ENCODE data around the gene BRWD1.
"Not testable (repeated sequence)": the region's sequence is repeated elsewhere in the genome, so short reads cannot be mapped to it uniquely, and the experiment has no call there.

BRWD1 gene

GRCh38 chr21:39168800-39169199 is 144.6 kb downstream of the BRWD1 start:
- no peak for DNase-seq

GRCh38 chr21:39164523-39164922 is 148.9 kb downstream of the BRWD1 start:
- DNase-seq = no peak

- no peak for DNase-seq
Observed at GRCh38 chr21:39161064-39161463, 152.4 kb downstream of the BRWD1 start.

- DNase-seq = no peak
Observed at GRCh38 chr21:39159342-39160063, 153.9 kb downstream of the BRWD1 start.

- not testable (repeated sequence) for DNase-seq
Observed at GRCh38 chr21:39157241-39157640, 156.2 kb downstream of the BRWD1 start.

- DNase-seq = no peak
Observed at GRCh38 chr21:39156024-39156423, 157.4 kb downstream of the BRWD1 start.

GRCh38 chr21:39155578-39155977 is 157.9 kb downstream of the BRWD1 start:
- DNase-seq = no peak

GRCh38 chr21:39153842-39154241 is 159.6 kb downstream of the BRWD1 start:
- DNase-seq = no peak

GRCh38 chr21:39153373-39153772 is 160.1 kb downstream of the BRWD1 start:
- no peak for DNase-seq

GRCh38 chr21:39152271-39152670 is 161.2 kb downstream of the BRWD1 start:
- no peak for DNase-seq

GRCh38 chr21:39150877-39151276 is 162.6 kb downstream of the BRWD1 start:
- peak; percentile 22 for DNase-seq

- no peak for DNase-seq
Observed at GRCh38 chr21:39150316-39150715, 163.1 kb downstream of the BRWD1 start.

- no peak for DNase-seq
Observed at GRCh38 chr21:39149882-39150281, 163.6 kb downstream of the BRWD1 start.

- no peak for DNase-seq
Observed at GRCh38 chr21:39148975-39149374, 164.5 kb downstream of the BRWD1 start.

- no peak for DNase-seq
Observed at GRCh38 chr21:39144191-39144590, 169.2 kb downstream of the BRWD1 start.

GRCh38 chr21:39142972-39143371 is 170.5 kb downstream of the BRWD1 start:
- no peak for DNase-seq

- no peak for DNase-seq
Observed at GRCh38 chr21:39141502-39141901, 171.9 kb downstream of the BRWD1 start.

- peak; percentile 8 for DNase-seq
Observed at GRCh38 chr21:39137248-39138178, 175.9 kb downstream of the BRWD1 start.

GRCh38 chr21:39136711-39137110 is 176.7 kb downstream of the BRWD1 start:
- DNase-seq = no peak

GRCh38 chr21:39136138-39136537 is 177.3 kb downstream of the BRWD1 start:
- DNase-seq = peak; percentile 36

- DNase-seq = no peak
Observed at GRCh38 chr21:39134288-39134810, 179.1 kb downstream of the BRWD1 start.

Measured in inflammatory macrophage treated with lipopolysaccharide for 4 hours (primary cell).